ENCODE results near the gene ZNF689.

GRCh38 chr16:30609002-30609925 is 925 bp downstream of the ZNF689 start:
- TF ChIP-seq CTCF (IDR thresholded peaks at IDR 0.05) (no peak), POLR2A (IDR thresholded peaks at IDR 0.05) (no peak), EP300 (IDR thresholded peaks at IDR 0.05) (no peak)

Measured in tibial nerve (tissue), 4 donors.